Muscle layer of colon (tissue), 2 donors: ENCODE measurements around the gene SRM.
A peak's percentile ranks its signal among the peaks of the same experiment; 100 is the strongest.

ENCODE experiments used
- H3K27ac ChIP-seq: one replicate; pipeline ENCODE4 v1.7.0; 2013; ENCODE audit warnings: low read depth, mild to moderate bottlenecking, low read length, moderate library complexity
- H3K27me3 ChIP-seq, 2 donors: one replicate each; pipeline ENCODE4 v1.7.0; 2013; ENCODE audit warnings: low read length in 2 of 2, mild to moderate bottlenecking in 2 of 2; ENCODE audit not compliant: insufficient read depth in 2 of 2, control insufficient read depth in 1 of 2
- H3K36me3 ChIP-seq: one replicate; pipeline ENCODE4 v1.7.0; 2013; ENCODE audit warnings: mild to moderate bottlenecking, low read length; ENCODE audit not compliant: insufficient read depth
- H3K4me1 ChIP-seq: one replicate; pipeline ENCODE4 v1.7.0; 2013; ENCODE audit warnings: mild to moderate bottlenecking, low read length; ENCODE audit not compliant: insufficient read depth
- H3K4me3 ChIP-seq, 2 donors: one replicate each; pipeline ENCODE4 v1.7.0; 2013; ENCODE audit warnings: low read length in 2 of 2, low read depth in 1 of 2, mild to moderate bottlenecking in 1 of 2, moderate library complexity in 1 of 2
- H3K9ac ChIP-seq: one replicate; pipeline ENCODE4 v1.7.0; 2013; ENCODE audit warnings: low read length
- H3K9me3 ChIP-seq: one replicate; pipeline ENCODE4 v1.7.0; 2013; ENCODE audit warnings: mild to moderate bottlenecking, low read length
- donor health status: abdominal sarcoma.
- donor health status: Adenocarcinoma of cecum.

Gene SRM

GRCh38 chr1:11062965-11063401, 3.2 kb upstream of the SRM start:
- no peak overlapping the region for H3K27ac ChIP-seq

GRCh38 chr1:11061652-11062365, 2.0 kb upstream of the SRM start:
- no peak overlapping the region for H3K27ac ChIP-seq
- H3K4me1 ChIP-seq = peaks cover 19% of the 10 kb centered on the region
- no peak overlapping the region for H3K9ac ChIP-seq
- H3K27me3 ChIP-seq = no peaks in the 10 kb centered on the region
- H3K36me3 ChIP-seq = peaks cover 20% of the 10 kb centered on the region
- no peaks in the 10 kb centered on the region for H3K9me3 ChIP-seq
- H3K4me3 ChIP-seq = no peak overlapping the region

More at GRCh38 chr1:11062965-11063401, 3.2 kb upstream of the SRM start:
- no peaks in the 10 kb centered on the region for H3K27me3 ChIP-seq
- no peak overlapping the region for H3K9ac ChIP-seq
- peaks cover 29% of the 10 kb centered on the region for H3K36me3 ChIP-seq
- H3K9me3 ChIP-seq = no peaks in the 10 kb centered on the region
- H3K4me3 ChIP-seq = no peak overlapping the region
- H3K4me1 ChIP-seq = peaks cover 19% of the 10 kb centered on the region

GRCh38 chr1:11059155-11059967, 457 bp downstream of the SRM start:
- Histone ChIP-seq H3K27me3 (no peaks in the 10 kb centered on the region), H3K27ac (peak overlapping the region; percentile 44), H3K4me3 (peak overlapping the region; percentile 52 to 58), H3K9ac (no peak overlapping the region), H3K4me1 (peaks cover 19% of the 10 kb centered on the region), H3K9me3 (no peaks in the 10 kb centered on the region), H3K36me3 (peaks cover 9% of the 10 kb centered on the region)

- no peak overlapping the region for H3K27ac ChIP-seq
- peaks cover 9% of the 10 kb centered on the region for H3K36me3 ChIP-seq
- H3K4me1 ChIP-seq = peaks cover 19% of the 10 kb centered on the region
- no peak overlapping the region for H3K9ac ChIP-seq
- H3K9me3 ChIP-seq = no peaks in the 10 kb centered on the region
- no peaks in the 10 kb centered on the region for H3K27me3 ChIP-seq
- peak overlapping the region; percentile 52 to 58 for H3K4me3 ChIP-seq
Measured at GRCh38 chr1:11058595-11059154, 1.1 kb downstream of the SRM start.

- Histone ChIP-seq H3K4me3 (no peak overlapping the region), H3K36me3 (peaks cover 9% of the 10 kb centered on the region), H3K27me3 (peaks cover 0 to 5% of the 10 kb centered on the region in 2 donors), H3K9me3 (no peaks in the 10 kb centered on the region), H3K4me1 (peaks cover 19% of the 10 kb centered on the region), H3K27ac (no peak overlapping the region), H3K9ac (no peak overlapping the region)
Measured at GRCh38 chr1:11058026-11058425, 1.8 kb downstream of the SRM start.

GRCh38 chr1:11057477-11057876, 2.3 kb downstream of the SRM start:
- Histone ChIP-seq H3K36me3 (peaks cover 9% of the 10 kb centered on the region), H3K27ac (no peak overlapping the region), H3K4me1 (peaks cover 19% of the 10 kb centered on the region)

GRCh38 chr1:11056504-11056903, 3.3 kb downstream of the SRM start:
- H3K9ac ChIP-seq = no peak overlapping the region
- no peak overlapping the region for H3K27ac ChIP-seq
- peaks cover 0 to 11% of the 10 kb centered on the region in 2 donors for H3K27me3 ChIP-seq
- no peak overlapping the region for H3K4me3 ChIP-seq
- peaks cover 9% of the 10 kb centered on the region for H3K36me3 ChIP-seq
- no peaks in the 10 kb centered on the region for H3K9me3 ChIP-seq
- H3K4me1 ChIP-seq = peaks cover 18% of the 10 kb centered on the region

More at GRCh38 chr1:11057477-11057876, 2.3 kb downstream of the SRM start:
- Histone ChIP-seq H3K4me3 (no peak overlapping the region), H3K9ac (no peak overlapping the region), H3K9me3 (no peaks in the 10 kb centered on the region), H3K27me3 (peaks cover 0 to 10% of the 10 kb centered on the region in 2 donors)

GRCh38 chr1:11055676-11056075, 4.1 kb downstream of the SRM start:
- Histone ChIP-seq H3K36me3 (peaks cover 9% of the 10 kb centered on the region), H3K27me3 (peaks cover 0 to 11% of the 10 kb centered on the region in 2 donors), H3K4me1 (peaks cover 10% of the 10 kb centered on the region), H3K9ac (no peak overlapping the region), H3K27ac (no peak overlapping the region), H3K4me3 (no peak overlapping the region), H3K9me3 (no peaks in the 10 kb centered on the region)

DNA sequence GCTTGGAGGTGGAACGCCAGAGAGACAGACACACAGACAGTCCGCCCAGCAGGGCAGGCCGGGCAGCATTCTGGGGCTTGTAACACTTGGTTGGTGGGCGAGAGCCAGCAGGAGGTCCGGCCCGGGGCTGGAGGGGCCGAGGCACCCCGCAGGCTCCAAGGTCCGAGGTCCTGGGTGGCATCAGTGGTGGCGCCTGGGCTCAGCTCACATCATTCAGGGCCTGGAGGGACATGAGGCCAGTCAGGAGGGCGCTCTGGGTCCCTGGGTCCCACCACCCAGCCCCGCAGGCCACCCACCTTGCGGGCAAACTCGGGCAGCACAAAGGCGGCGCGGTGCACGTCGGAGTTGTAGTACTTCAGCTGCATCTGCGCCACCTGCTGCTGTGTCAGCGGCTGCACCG, 5.2 kb downstream of the SRM start:
- H3K36me3 ChIP-seq = peaks cover 9% of the 10 kb centered on the region
- H3K27me3 ChIP-seq = peaks cover 0 to 11% of the 10 kb centered on the region in 2 donors
- no peak overlapping the region for H3K27ac ChIP-seq
- H3K9ac ChIP-seq = no peak overlapping the region
- H3K9me3 ChIP-seq = no peaks in the 10 kb centered on the region
- peaks cover 9% of the 10 kb centered on the region for H3K4me1 ChIP-seq
- H3K4me3 ChIP-seq = no peak overlapping the region

GRCh38 chr1:11054181-11054580, 5.6 kb downstream of the SRM start:
- peaks cover 8% of the 10 kb centered on the region for H3K4me1 ChIP-seq
- H3K27ac ChIP-seq = no peak overlapping the region
- no peak overlapping the region for H3K4me3 ChIP-seq
- H3K27me3 ChIP-seq = peaks cover 0 to 11% of the 10 kb centered on the region in 2 donors
- H3K36me3 ChIP-seq = peaks cover 9% of the 10 kb centered on the region
- H3K9ac ChIP-seq = no peak overlapping the region
- H3K9me3 ChIP-seq = no peaks in the 10 kb centered on the region

DNA sequence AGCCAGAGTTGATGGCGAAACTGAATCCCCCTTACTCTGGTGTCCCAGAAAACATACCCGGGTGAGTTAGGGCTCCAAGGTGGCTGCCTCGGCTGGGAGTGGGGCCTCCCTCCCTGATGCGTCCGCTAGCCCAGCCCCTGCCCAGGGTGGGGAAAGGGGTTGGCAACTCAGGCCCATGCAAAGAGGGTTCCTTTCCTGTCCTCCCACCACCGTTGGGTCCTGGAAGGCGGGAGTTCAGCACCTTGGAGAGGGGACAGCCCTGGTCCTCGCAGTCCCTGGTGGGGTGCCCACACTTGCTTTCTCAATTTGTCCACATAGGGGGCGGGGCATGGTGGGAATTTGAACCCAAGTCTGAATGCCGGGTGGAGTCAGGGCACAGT, 6.1 kb downstream of the SRM start:
- peaks cover 4% of the 10 kb centered on the region for H3K4me1 ChIP-seq
- peaks cover 0 to 11% of the 10 kb centered on the region in 2 donors for H3K27me3 ChIP-seq
- peaks cover 9% of the 10 kb centered on the region for H3K36me3 ChIP-seq
- H3K4me3 ChIP-seq = no peak overlapping the region
- no peak overlapping the region for H3K27ac ChIP-seq
- H3K9ac ChIP-seq = no peak overlapping the region
- no peaks in the 10 kb centered on the region for H3K9me3 ChIP-seq
